ENCODE data around the gene TMEM53. TPM values are rescaled to one million over a fixed set of nuclear protein-coding genes. Genes with fewer than 3 reads are reported as not detected.

TMEM53 gene
- total RNA-seq, 1 experiment from 2014 or later, result 6.2 TPM

- no peak overlapping the region for H2AFZ ChIP-seq (ENCODE audit: low read length)
- H4K5ac ChIP-seq (ENCODE audit: insufficient read length, low read depth, low read length), result no peak overlapping the region
- Mint-ChIP-seq H3K4me3 (no peak overlapping the region), H3K9me3 (no peaks in the 10 kb centered on the region), H3K36me3 (ENCODE audit: insufficient read depth in 1 of 3, low read depth in 3 of 3) (peaks cover 18 to 89% (median 79%) of the 10 kb centered on the region in 3 experiments), H3K4me1 (peaks cover 7 to 20% of the 10 kb centered on the region in 2 experiments; a peak in 2 of 4 replicates), H3K27ac (no peak overlapping the region), H3K27me3 (ENCODE audit: low read depth) (no peaks in the 10 kb centered on the region)
- H3K4me2 ChIP-seq (ENCODE audit: insufficient read depth, insufficient read length, low read length), result no peak overlapping the region
- no peak overlapping the region for H3K23ac ChIP-seq (ENCODE audit: insufficient read length, low read depth, low read length)
- H3K79me2 ChIP-seq (ENCODE audit: insufficient read depth, low read length), result no peaks in the 10 kb centered on the region
- H4K20me1 ChIP-seq (ENCODE audit: control insufficient read depth, insufficient read depth, insufficient read length), result no peaks in the 10 kb centered on the region
- WGBS (ENCODE audit: extremely low coverage, insufficient read length, low lambda C conversion rate), result no CpG with 5 or more reads among the region's 18 CpGs
- H3T11ph ChIP-seq (ENCODE audit: low read length), result no peak overlapping the region
- H3K79me1 ChIP-seq (ENCODE audit: insufficient read depth, low read depth, low read length, poor library complexity, severe bottlenecking), result no peaks in the 10 kb centered on the region
- H3K56ac ChIP-seq (ENCODE audit: insufficient read length, low read depth, low read length), result no peak overlapping the region
- H2BK5ac ChIP-seq (ENCODE audit: insufficient read length, low read length), result no peak overlapping the region
- no peak for TF ChIP-seq CTCF (conservative IDR thresholded peaks at IDR 0.05)
- no peaks in the 10 kb centered on the region for H3K4me1 ChIP-seq (ENCODE audit: insufficient read depth, low read length)
- no peak overlapping the region for H2BK12ac ChIP-seq (ENCODE audit: insufficient read length, low read depth, low read length)
- H2BK20ac ChIP-seq (ENCODE audit: low read depth, low read length, poor library complexity, severe bottlenecking), result no peak overlapping the region
- no peak overlapping the region for H3K18ac ChIP-seq (ENCODE audit: insufficient read length, low read depth, low read length)
- no peak overlapping the region for H4K8ac ChIP-seq (replicated peaks; ENCODE audit: insufficient read length, low read depth, low read length)
- H3K9me3 ChIP-seq (ENCODE audit: control insufficient read depth, low read depth, low read length), result no peaks in the 10 kb centered on the region
- no peak for DNase-seq
- H3K27me3 ChIP-seq (ENCODE audit: insufficient read depth, low read length), result no peaks in the 10 kb centered on the region
- no peak overlapping the region for H3K9ac ChIP-seq (ENCODE audit: extremely low read depth, insufficient read length, low read length)
- H4K91ac ChIP-seq (ENCODE audit: insufficient read length, low read depth, low read length), result no peak overlapping the region
- H3K14ac ChIP-seq (ENCODE audit: insufficient read depth, low read length), result no peak overlapping the region
- H2BK15ac ChIP-seq (ENCODE audit: low read depth, low read length), result no peak overlapping the region
- H3K27ac ChIP-seq (ENCODE audit: insufficient read length, low read depth, low read length), result no peak overlapping the region
- no peak overlapping the region for H2AK5ac ChIP-seq (ENCODE audit: insufficient read length, low read length)
- H3K23me2 ChIP-seq (ENCODE audit: insufficient read length, low read depth, low read length, poor library complexity, severe bottlenecking), result no peaks in the 10 kb centered on the region
- H3K4ac ChIP-seq (ENCODE audit: low read depth, low read length), result no peak overlapping the region
- no peak overlapping the region for H2BK120ac ChIP-seq (ENCODE audit: low read depth, low read length, poor library complexity, severe bottlenecking)
Observed at GRCh38 chr1:44645476-44646244, 28.6 kb downstream of the TMEM53 start.
